AML-193 (cell line): ENCODE results near the gene PCLAF.
"Not testable (repeated sequence)": the region's sequence is repeated elsewhere in the genome, so short reads cannot be mapped to it uniquely, and the experiment has no call there.

Experiments
- DNase-seq, 2 experiments: peaks; one replicate each; lab custom pipeline; 2025; lab: John Stamatoyannopoulos, UW

The PCLAF gene

GRCh38 chr15:64381000-64381751 is at the start of gene PCLAF:
Gene PCLAF (minus strand): TSS chr15:64381441. CDS start chr15:64381371, 70 bp downstream.
- DNase-seq, result peak; percentile 94 to 97

GRCh38 chr15:64430000-64430735 is 48.9 kb upstream of the PCLAF start:
- DNase-seq, result peak; percentile 90 to 91

GRCh38 chr15:64429448-64429847 is 48.2 kb upstream of the PCLAF start:
- peak in 1 of 2 experiments; percentile 19 for DNase-seq

- peak; percentile 30 to 31 for DNase-seq
Observed at GRCh38 chr15:64426845-64427465, 45.7 kb upstream of the PCLAF start.

GRCh38 chr15:64425221-64425620 is 44.0 kb upstream of the PCLAF start:
- DNase-seq, result no peak

- DNase-seq, result no peak
Observed at GRCh38 chr15:64423970-64424369, 42.7 kb upstream of the PCLAF start.

- DNase-seq, result no peak
Observed at GRCh38 chr15:64422697-64423096, 41.5 kb upstream of the PCLAF start.

- no peak for DNase-seq
Observed at GRCh38 chr15:64412216-64412615, 31.0 kb upstream of the PCLAF start.

- no peak for DNase-seq
Observed at GRCh38 chr15:64400583-64400982, 19.3 kb upstream of the PCLAF start.

- no peak for DNase-seq
Observed at GRCh38 chr15:64398575-64398974, 17.3 kb upstream of the PCLAF start.

GRCh38 chr15:64396789-64397188 is 15.5 kb upstream of the PCLAF start:
- DNase-seq, result no peak

GRCh38 chr15:64392471-64392870 is 11.2 kb upstream of the PCLAF start:
- DNase-seq, result not testable (repeated sequence)

GRCh38 chr15:64389036-64389435 is 7.8 kb upstream of the PCLAF start:
- DNase-seq, result no peak

- peak; percentile 90 to 97 for DNase-seq
Observed at GRCh38 chr15:64387562-64388168, 6.4 kb upstream of the PCLAF start, which contains the start of gene TRIP4. Gene TRIP4 (plus strand): TSS chr15:64387836. CDS start chr15:64387864, 28 bp downstream.

GRCh38 chr15:64386291-64386690 is 5.0 kb upstream of the PCLAF start:
- DNase-seq, result no peak

- no peak for DNase-seq
Observed at GRCh38 chr15:64383760-64384159, 2.5 kb upstream of the PCLAF start.

GRCh38 chr15:64380130-64380870 is 941 bp downstream of the PCLAF start:
- DNase-seq, result not testable (repeated sequence)

- DNase-seq, result no peak
Observed at GRCh38 chr15:64379216-64379960, 1.9 kb downstream of the PCLAF start.

GRCh38 chr15:64373360-64373759 is 7.9 kb downstream of the PCLAF start:
- no peak for DNase-seq

- DNase-seq, result not testable (repeated sequence)
Observed at GRCh38 chr15:64371383-64371782, 9.9 kb downstream of the PCLAF start.

GRCh38 chr15:64369078-64369607 is 12.1 kb downstream of the PCLAF start:
- no peak for DNase-seq
